Hippocampal formation (tissue), 2 donors: ENCODE results near the gene HMOX2.

Experiments
- DNase-seq, 2 donors: peaks; one replicate each; lab custom pipeline; 2025; lab: John Stamatoyannopoulos, UW

HMOX2 gene, protein sequence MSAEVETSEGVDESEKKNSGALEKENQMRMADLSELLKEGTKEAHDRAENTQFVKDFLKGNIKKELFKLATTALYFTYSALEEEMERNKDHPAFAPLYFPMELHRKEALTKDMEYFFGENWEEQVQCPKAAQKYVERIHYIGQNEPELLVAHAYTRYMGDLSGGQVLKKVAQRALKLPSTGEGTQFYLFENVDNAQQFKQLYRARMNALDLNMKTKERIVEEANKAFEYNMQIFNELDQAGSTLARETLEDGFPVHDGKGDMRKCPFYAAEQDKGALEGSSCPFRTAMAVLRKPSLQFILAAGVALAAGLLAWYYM

DNA sequence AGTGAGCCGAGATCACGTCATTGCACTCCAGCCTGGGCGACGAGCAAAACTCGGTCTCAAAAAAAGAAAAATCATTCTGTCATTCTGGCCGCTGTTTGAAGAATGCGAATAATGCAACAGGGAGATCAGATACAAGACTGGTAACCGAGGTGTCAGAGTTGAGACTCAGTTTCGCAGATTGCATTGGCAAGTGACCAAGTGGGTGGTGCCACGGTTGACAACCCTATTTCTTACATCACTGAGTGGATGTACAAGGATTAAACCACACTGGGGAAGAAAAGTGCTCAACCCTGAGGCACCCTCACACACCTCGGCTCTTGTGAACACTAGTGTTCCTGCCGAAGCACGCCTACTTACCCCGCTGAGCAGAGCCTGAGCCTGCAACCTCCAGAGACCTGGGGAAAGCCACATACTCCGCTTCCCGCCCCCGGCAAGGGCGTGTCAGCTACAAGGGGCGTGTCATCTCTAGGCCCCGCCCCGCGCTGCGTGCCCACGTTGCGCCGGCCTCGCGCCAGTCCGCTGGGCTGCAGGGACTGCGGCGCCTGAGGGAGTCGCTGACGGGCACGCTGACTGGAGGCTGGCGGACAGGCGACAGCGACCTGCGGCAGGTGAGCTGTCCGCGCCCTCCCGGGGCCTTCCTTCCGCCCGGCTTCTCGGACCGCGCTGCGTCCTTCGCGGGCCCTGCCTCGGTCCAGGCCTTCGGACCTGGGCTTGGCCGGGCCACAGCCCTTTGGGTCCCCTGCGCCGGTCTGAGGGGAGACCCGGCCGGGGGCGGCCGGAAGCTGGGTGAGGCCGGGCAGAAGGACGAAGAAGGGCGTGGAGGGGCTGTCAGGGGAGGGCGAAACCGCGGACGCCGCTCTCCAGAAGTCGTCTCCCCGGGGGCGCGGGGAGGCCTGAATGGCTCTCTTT is at the start of gene HMOX2:
Gene HMOX2, plus strand, starts transcription at position 519 of the 909 bp plus-strand sequence. CDS start 29,127 bp downstream, outside the sequence.
- DNase-seq, result peak; percentile 87 to 89

DNA sequence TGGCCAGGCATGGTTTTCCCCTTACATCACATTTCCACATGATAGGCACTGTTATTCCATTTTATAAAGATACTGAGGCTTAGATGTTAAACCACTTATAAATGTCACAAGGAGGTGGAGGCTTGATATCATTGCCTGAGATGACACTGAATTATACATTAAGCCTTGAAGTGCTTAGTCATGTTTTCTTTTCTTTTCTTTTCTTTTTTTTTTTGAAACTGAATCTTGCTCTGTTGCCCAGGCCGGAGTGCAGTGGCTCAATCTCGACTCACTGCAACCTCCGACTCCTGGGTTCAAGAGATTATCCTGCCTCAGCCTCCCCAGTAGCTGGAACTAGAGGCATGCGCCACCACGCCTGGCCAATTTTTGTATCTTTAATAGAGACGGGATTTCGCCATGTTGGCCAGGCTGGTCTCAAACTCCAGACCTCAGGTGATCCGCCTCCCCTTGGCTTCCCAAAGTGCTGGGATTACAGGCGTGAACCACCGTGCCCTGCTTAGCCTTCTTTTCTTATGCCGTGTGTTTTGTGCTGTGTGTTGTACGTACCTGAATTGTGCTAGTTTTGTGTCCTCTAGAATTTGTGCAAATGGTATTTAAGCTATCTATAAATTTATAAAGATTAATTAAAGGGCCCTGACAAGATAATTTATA is 49.4 kb upstream of the HMOX2 start:
- DNase-seq, result no peak

DNA sequence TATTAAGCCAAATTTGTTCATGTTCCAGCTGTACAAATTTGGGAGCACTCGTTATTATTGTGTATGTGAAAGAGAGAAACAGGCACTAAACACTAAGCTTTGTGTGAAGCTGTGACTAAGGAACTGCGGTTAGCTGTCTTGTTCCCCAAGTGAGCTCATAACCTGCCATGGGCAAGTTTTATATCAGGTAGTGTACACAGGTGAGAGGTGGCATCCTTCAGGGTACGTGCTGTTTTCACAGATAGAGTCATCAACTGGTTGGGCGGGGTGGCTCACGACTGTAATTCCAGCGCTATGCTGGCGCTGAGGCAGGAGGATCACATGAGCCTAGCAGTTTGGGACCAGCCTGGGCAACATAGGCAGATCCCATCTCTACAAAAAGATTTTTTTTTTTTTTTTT is 47.7 kb upstream of the HMOX2 start:
- DNase-seq, result no peak

DNA sequence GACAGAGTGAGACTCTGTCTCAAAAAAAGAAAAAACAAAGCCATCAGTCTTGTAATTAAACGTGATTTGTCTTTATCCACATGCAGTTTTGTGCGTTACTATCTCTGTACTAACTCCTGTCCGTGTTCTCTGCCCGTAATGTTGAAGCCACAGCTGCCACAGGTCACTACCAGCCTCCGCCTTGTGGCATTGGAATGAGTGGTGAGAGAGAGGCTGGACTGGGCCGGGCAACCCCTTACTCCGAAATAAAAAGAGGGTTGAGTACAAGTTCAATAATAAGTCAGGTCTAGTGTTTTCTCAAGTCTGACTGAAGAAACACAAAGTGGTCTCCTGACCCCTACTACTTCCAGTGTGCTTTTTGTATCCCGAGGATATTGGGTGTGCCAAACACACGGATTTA is 45.2 kb upstream of the HMOX2 start:
- DNase-seq, result no peak

DNA sequence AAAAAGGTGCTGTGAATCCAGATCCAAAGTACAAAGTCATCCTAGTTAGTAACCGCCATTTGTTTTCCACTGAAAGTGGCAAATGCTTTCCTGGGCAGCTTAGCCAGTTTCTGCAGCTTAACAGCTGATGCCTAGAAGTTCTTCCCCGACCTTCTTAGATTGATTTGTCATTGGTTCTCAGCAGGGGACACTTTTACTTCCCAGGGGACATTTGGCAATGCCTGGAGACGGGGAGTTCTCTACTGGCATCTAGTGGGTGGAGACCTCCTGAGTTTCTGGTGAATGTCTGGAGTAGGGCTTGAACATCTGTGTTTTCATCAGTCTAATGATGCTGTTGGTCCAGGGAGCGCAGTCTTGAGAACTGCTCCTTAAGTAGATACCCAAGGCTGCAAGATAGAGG is 43.0 kb upstream of the HMOX2 start:
- no peak for DNase-seq

DNA sequence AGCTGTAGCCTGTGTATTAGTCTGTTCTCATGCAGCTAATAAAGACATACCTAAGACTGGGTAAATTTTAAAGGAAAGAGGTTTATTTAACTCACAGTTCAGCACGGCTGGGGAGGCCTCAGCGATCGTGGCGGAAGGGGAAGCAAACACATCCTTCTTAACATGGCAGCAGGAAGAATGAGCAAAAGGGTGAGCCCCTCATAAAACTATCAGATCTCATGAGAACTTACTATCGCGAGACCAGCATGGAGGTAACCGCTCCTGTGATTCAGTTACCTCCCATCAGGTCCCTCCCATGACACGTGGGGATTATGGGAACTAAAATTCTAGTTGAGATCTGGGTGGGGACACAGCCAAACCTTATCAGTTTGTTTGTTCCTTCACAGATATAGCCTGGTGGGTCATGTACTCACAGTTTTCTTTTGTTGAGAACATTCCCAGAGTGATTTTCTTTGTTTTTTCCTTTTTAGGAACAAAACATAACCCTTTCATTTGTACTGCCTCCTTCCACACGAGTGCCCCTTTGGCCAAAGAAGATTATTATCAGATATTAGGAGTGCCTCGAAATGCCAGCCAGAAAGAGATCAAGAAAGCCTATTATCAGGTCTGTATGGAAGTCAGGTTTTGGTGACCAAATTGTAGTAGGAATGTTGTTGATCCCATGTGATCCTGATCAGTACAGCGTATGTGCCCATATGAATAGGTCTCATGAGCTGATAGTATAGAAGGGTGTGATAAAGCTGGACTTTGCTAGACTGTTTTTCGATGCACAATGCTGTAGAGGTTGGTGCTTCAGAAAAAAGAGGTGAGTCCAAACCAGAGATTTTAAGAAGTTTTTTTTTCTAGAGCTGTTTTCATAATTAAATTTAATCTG is 42.0 kb upstream of the HMOX2 start:
- no peak for DNase-seq

DNA sequence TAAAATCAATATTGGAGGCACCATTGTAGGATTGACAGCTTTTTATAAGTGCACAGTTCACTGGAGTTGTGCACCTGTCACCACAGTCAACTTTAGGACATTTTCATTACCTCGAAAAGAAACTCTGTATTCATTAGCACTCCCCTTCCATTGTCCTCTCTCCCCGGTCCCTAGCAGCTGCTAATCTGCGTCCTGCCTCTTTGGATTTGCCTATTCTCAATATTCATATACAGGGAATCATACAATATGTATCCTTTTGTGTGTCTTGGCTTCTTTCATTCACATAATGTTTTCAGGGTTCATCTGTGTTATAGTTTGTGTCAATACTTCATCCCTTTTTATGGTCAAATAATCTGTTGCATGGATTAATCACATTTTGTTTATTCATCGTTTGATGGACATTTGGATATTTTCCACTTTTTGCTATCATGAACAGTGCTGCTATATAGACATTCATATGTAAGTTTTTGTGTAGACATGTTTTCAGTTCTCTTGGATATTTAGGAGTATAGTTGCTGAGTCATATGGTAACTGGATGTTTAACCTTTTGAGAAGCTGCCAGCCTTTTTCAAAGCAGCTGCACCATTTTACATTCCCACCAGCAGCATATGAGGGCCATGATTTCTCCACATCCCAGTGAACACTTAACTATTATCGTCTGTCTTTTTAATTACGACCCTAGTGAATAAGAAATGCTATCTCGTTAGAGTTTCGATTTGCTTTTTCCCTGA is 40.7 kb upstream of the HMOX2 start:
- DNase-seq, result no peak

DNA sequence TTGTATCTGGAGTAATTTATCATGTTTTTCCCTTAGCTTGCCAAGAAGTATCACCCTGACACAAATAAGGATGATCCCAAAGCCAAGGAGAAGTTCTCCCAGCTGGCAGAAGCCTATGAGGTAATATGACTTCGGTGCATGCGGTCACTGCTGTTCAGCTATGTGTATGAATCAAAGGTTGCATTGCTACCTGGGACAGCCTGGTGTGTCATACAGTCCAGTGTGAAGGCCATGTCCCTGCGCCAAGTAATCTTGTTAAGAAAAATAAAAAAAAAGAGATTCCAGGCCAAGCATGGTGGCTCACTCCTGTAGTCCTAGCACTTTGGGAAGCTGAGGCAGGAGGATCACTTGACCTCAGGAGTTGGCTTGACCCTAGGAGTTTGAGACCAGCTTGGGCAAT is 38.8 kb upstream of the HMOX2 start:
- DNase-seq, result no peak

DNA sequence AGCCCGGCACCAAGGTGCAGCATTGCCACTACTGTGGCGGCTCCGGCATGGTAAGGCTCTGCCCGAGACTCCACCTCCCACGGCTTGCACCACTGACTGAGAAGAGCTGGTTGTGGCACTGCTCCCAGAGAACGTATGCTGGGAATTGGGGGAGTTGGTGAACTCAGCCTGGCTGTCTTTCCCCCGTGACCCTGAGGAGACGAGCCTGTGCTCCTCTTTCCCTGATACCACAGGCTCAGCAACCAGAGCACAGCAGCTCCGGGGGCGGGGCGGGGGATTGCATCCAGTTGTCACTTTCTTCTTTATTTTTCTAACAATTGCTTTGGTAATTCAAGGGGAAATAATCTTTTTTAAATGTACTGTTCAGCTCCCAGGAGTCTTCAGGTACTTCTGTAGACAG is 33.8 kb upstream of the HMOX2 start:
- DNase-seq, result no peak

DNA sequence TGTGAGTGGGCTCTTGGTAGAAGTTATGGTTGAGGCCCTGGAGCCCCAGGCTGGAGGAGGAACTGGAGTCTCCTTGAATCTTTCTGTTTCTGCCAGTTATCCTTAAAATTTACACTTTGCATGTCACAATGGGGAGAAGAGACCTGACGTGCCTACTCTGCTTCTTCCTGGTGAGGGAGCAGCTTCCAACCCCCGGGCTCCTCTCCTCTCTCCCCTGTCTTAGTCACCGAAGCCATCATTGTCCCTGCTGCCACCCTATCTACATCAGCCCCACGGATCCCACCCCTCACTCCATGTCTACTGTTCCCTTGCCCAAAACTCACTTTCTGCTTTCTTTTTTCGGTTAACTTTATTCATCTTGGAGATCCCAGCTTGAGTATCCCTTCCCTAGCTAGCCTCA is 32.9 kb upstream of the HMOX2 start:
- no peak for DNase-seq

DNA sequence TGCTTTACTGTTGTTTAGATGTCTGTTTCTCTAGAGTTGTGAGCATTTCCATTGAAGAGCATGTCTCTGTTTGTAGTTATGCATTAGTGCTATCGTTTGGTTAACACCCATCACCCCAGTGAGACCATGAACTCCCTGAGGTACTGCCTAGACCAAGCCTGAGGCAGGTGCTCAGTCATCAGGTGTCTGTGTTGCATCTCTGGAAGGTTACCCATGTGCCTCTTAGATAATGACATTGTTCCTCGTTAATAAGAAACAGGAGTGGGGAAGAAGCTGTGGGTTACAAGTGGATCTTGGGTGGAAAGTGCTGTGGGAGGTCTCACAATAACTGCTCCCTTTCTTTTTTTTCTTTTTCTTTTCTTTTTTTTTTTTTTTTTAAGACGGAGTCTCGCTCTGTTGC is 32.2 kb upstream of the HMOX2 start:
- no peak for DNase-seq

DNA sequence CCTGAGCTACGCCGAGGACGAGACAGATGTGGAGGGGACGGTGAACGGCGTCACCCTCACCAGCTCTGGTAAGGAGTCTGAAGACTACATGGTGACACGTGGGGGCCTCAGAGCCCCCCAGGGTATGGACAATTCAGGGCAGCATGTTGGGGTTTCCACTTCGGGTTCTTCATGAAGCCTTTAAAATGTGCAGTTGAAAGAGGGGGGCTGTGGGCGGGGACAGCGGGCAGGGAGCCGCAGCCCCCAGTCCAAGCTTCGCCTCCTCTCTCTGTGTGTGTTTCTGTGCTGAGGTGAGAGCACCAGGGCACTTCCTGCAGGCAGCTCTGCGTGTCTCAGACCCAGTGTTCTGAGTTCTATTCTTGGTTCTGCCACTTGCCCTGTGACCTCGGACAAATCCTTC is 25.8 kb upstream of the HMOX2 start:
- no peak for DNase-seq

DNA sequence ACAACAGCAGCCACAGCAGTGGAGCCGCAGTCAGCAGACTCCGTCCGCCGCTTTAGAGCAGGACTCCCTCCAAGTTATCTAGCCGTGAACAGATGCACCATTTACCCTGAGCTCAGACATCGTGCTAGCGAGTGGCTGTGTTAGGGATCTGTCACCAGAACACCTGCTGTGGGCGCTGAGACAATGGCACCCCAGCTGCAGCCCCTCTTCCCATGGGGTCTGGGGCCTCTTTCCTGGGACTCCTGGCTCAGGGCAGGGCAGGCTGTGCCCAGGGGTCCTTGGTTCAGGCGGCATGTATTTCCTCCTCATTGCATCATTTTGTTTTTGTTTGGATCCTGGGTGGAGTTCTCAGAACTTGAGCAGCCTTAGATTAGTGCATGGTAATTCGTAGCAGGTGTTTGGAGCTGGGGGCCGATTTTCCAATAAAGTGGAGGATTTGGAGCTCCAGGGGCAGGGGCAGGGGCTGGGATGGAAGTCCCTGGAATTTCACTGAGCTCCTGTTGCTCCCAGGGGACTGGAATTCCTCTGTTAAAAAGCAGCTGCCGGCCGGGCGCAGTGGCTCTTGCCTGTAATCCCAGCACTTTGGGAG is 25.2 kb upstream of the HMOX2 start:
- no peak for DNase-seq

DNA sequence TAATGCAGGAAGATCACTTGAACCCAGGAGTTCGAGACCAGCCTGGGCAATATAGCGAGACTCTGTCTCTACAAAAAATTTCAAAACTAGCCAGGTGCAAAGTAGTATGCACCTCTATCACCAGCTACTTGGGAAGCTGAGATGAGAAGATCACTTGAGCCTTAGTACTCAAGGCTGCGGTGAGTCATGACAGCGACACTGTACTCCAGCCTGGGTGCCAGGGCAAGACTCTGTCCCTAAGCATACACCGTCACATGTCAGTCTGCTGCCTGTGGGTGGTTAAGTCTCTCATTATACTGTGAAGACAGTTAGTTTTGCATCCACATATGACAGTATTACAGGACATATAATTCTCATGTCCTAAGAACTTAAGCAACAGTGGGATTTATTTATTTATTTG is 23.5 kb upstream of the HMOX2 start:
- DNase-seq, result no peak

DNA sequence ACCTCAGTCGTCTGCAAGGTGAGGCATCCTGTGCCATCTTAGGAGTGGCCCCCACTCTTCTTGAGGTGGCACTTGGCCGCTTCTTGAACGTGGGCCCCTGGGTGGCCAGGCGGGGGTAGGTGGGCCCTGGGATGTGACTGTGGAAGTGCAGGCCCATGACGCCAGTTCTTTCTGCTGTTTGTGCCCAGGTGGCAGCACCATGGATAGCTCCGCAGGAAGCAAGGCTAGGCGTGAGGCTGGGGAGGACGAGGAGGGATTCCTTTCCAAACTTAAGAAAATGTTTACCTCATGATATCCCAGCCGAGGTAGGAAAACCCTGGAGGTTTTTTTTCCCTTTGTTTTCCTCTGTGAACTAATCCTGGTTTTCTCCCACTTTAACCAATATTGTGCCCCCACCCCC is 21.6 kb upstream of the HMOX2 start:
- no peak for DNase-seq

DNA sequence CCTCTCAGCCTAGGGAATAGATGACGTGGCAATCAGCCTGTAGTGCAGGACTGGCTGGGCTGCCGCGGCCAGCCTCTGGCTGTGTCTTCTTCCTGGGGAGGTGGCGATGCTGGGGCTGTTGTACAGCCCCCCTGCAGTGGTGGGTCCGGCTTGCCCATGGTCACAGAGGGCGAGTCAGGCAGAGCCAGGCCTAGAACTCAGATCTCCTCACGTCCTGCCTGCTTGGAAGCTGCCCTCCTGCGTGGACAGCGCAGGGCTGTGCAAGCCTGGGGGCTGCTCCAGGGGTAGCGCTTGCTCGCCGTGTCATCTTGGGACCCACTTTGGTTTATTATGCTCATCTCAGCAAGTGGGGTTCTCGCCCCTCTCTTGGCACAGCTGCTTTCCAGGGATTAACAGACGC is 21.1 kb upstream of the HMOX2 start:
- no peak for DNase-seq

DNA sequence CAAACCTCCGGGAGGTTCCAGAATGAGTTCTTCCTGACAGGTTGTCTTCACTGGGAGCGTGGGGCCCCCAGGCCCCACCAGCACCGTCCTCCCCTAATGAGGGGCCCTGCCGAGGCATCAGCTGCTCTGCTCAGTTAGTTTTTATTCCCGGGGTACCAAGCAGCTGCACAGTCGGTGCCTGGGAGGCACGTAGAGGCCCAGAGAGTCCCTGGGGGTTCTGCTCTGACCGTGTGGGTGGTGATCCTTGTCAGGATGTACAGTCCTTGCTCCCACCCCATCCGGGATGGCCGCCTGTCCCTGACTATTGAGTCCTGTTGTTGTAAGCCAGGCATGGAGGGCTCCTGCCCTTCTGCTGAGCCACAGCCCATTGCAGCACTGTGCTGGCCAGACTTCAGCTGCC is 20.2 kb upstream of the HMOX2 start:
- no peak for DNase-seq

DNA sequence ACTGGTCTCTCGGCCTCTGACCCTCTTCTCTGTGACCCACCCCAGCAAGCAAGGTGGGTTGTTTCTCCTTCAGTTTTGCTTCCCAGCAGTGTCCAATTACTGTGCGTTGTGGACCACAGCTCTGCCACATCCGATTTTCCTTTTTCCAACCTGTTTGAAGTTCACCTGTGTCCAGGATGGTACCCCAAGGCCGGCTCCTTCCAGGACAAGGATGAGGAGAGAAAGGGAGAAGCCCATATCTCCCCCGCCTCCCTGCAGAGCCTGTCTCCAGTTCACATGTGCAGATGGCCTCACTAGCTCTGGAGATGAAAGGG is 15.3 kb upstream of the HMOX2 start:
- no peak for DNase-seq

DNA sequence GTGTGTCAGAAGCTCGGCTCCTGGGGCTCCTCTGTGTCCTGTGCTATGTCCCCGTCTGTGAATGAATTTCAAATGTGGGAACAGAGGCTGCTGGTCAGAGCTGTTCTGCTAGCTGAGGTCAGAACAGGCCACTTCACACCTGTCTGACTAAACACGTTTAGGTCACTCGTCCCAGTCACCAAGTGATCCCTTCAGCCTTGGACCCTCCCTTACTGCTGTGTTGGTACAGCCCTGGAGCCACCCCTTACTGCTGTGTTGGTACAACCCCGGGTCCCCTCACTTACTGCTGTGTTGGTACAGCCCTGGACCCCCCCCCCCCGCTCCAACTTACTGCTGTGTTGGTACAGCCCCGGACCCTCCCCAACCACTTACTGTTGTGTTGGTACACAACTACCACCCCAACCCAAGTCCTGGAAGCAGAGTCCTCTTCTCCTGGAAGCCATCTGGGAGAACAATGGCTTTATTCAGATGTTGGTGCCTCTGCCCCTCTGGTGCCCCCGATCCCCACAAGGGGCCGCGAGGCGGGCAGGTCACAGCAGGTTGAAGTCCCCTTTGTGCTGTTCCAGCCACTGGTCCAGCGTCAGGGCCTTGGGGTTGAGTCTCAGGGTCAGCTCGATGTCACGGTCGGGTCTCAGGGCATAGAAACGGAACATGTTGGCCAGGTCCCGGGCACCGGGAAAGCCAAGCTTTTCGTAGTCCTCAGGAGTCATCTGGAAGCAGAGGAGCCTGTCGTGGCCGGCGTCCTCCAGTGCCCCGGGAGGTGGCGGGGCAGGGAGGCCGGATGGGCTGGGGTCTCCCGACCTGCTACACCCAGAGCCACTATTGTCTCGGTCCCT is 14.7 kb upstream of the HMOX2 start:
- peak in 1 of 2 donors; percentile 42 for DNase-seq
